ENCODE data around the gene RHBDF2. TPM values are rescaled to one million over a fixed set of nuclear protein-coding genes. Genes with fewer than 3 reads are reported as not detected.
"Not testable (repeated sequence)": the region's sequence is repeated elsewhere in the genome, so short reads cannot be mapped to it uniquely, and the experiment has no call there.

The RHBDF2 gene
- total RNA-seq, 4 donors from 2014 or later, result 11.3 to 47.4 (median 23.2) TPM

DNA sequence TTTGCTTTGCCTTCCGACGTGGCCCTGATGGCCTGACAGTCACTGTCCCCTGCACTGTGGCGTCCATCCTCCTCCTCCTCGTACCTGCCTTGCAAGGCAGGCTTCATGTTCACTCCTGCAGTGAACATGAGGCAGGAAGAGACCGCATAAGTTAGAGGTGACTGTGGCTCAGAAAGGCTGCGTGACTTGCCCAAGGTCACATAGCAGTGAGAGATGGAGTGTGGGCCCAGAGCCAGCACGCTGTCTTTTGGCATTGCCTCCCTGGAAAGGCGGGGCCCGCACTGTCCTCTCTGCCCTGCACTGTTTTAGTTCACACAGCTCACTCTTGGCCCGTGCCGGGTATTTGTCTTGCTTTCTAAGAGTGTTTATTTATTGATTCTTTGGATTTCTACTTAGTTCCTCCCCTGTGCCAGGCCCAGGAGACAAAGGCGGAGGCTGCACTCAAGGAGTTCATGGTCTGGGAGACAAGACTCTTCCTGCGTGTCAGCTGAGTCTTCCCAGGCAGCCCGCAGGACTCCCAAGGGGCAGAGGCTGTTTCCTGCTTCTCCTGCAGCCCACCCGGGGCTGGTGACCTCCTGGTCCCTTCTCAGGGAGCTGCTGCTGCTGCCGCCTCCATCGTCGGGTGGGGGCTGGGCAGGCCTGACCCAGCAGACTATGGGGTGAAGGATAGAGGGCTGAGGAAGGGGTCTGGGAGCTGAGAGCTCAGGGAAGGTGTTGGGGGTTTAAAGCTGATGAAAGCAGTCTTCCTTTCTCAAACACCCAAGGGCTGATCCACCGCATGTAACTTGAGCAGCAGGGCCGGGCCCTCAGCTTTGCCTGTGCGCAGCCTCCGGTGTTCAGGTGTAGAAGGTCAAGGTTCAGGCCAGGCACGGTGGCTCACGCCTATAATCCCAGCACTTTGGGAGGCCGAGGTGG, 23.6 kb upstream of the RHBDF2 start:
- in situ Hi-C loops (cut with MboI; ENCODE audit: low pct_ligation_motif_present in 1 of 4, low pct_unique_long_range_greater_than_20kb in 1 of 4, low sequenced_read_pairs in 3 of 4), result loop anchor here in 2 of 4 donors (10.0 to 25.0 kb wide), 2 partner anchors 100 to 187 kb away; partner anchors contain the start of gene MXRA7 (in 1 of the 2)
- no peak overlapping the region for H3K4me3 ChIP-seq
- intact Hi-C loops (cut with DNase I; ENCODE audit: low total_unique reads), result loop anchor here (2.0 kb wide), 1 partner anchor 100 kb away; no protein-coding TSS in a partner anchor
- H3K27ac ChIP-seq, result peak overlapping the region in 3 of 4 donors; percentile 41 to 53 (median 53)
- H3K4me1 ChIP-seq, result peaks cover 15 to 51% (median 34%) of the 10 kb centered on the region in 4 donors
- no peaks in the 10 kb centered on the region for H3K9me3 ChIP-seq
- peak; percentile 43 for DNase-seq
- TF ChIP-seq POLR2AphosphoS5 (IDR thresholded peaks at IDR 0.05) (no peak), POLR2A (IDR thresholded peaks at IDR 0.05) (no peak), EP300 (IDR thresholded peaks at IDR 0.05; ENCODE audit: low read depth) (no peak)
- TF ChIP-seq, protein P1, sequence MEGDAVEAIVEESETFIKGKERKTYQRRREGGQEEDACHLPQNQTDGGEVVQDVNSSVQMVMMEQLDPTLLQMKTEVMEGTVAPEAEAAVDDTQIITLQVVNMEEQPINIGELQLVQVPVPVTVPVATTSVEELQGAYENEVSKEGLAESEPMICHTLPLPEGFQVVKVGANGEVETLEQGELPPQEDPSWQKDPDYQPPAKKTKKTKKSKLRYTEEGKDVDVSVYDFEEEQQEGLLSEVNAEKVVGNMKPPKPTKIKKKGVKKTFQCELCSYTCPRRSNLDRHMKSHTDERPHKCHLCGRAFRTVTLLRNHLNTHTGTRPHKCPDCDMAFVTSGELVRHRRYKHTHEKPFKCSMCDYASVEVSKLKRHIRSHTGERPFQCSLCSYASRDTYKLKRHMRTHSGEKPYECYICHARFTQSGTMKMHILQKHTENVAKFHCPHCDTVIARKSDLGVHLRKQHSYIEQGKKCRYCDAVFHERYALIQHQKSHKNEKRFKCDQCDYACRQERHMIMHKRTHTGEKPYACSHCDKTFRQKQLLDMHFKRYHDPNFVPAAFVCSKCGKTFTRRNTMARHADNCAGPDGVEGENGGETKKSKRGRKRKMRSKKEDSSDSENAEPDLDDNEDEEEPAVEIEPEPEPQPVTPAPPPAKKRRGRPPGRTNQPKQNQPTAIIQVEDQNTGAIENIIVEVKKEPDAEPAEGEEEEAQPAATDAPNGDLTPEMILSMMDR (IDR thresholded peaks at IDR 0.05), result no peak
- WGBS, 2 donors (ENCODE audit: low coverage in 1 of 2), result 37 to 50% methylated on average over 6 to 25 of the region's 25 CpGs
- H3K36me3 ChIP-seq, result no peaks in the 10 kb centered on the region
- peaks cover 13% of the 10 kb centered on the region for H3K27me3 ChIP-seq

DNA sequence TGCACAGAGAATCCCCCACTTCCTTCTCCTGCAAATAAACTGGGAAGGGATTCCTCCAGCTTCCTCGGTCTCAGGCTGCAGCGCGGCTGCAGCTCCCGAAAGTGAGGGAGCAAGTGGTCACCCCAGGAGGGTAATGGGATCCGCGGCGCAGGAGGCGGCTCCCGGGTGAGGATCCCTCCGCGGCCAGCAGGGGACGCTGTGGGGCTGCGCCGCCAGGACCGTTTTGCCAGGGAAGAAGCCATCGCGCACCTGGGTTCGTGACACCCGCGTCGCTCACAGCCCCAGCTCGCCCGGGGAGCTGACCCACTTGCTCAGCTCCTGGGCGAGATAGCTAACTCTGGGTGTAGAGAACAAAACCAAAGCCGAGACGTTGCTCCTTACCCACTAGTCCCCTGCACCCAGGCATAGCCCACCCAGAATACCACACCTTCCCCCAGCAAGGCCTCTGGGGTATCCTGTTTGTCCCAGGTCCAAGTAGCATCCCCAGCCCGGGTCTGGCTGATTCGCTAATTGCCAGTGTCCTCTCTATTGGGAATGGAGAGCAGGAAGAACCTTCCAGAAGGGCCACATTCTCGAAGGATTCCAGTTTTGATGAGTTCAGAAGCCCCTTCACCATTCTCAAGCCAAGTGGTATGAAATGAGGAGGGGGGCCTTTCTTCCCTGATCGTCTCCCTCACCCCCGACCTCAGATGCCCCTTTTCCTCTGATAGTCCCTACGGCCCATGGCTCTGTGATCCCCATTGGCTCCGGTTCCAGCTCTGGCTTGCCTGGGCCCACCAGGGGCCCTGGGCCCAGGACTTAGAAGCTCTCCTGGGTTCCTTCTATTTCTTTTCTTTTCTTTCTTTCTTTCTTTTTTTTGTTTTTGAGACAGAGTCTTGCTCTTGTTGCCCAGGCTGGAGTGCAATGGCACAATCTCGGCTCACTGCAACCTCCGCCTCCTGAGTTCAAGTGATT, 22.1 kb upstream of the RHBDF2 start:
- intact Hi-C loops (cut with DNase I; ENCODE audit: low total_unique reads) (loop anchor here (2.0 kb wide), 1 partner anchor 101 kb away; no protein-coding TSS in a partner anchor), in situ Hi-C loops (cut with MboI; ENCODE audit: low pct_ligation_motif_present in 1 of 4, low pct_unique_long_range_greater_than_20kb in 1 of 4, low sequenced_read_pairs in 3 of 4) (loop anchor here in 1 of 4 donors (10.0 kb wide), 1 partner anchor 101 kb away; no protein-coding TSS in a partner anchor)
- Histone ChIP-seq H3K4me1 (peaks cover 7 to 36% (median 20%) of the 10 kb centered on the region in 4 donors), H3K4me3 (no peak overlapping the region), H3K27me3 (peaks cover 13% of the 10 kb centered on the region), H3K27ac (no peak overlapping the region), H3K9me3 (no peaks in the 10 kb centered on the region), H3K36me3 (no peaks in the 10 kb centered on the region)
- 27 to 100% methylated on average over 2 to 27 of the region's 35 CpGs for WGBS, 2 donors (ENCODE audit: low coverage in 1 of 2)
- peak; percentile 83 for DNase-seq
- TF ChIP-seq POLR2A (IDR thresholded peaks at IDR 0.05) (no peak), EP300 (IDR thresholded peaks at IDR 0.05; ENCODE audit: low read depth) (no peak)
- TF ChIP-seq, protein P1 (IDR thresholded peaks at IDR 0.05), result peak; percentile 98 to 100 (median 100)

DNA sequence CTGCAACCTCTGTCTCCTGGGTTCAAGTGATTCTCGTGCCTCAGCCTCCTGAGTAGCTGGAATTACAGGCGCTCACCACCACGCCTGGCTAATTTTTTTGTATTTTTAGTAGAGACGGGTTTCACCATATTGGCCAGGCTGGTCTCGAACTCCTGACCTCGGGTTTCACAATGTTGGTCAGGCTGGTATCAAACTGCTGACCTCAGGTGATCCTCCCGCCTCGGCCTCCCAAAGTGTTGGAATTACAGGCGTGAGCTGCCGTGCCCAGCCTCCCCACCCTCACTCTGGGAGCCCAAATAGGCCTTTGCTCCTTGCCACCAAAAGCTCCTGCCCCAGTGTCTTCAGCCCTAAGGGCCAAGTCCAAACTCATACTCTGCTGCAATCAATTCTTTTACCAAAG, 20.5 kb upstream of the RHBDF2 start:
- H3K36me3 ChIP-seq; H3K27ac ChIP-seq; DNase-seq; intact Hi-C loops (cut with DNase I; ENCODE audit: low total_unique reads); H3K9me3 ChIP-seq; H3K4me3 ChIP-seq: not testable (repeated sequence)
- H3K4me1 ChIP-seq, result peaks cover 7 to 23% (median 17%) of the 10 kb centered on the region in 4 donors
- peaks cover 13% of the 10 kb centered on the region for H3K27me3 ChIP-seq
- in situ Hi-C loops (cut with MboI; ENCODE audit: low pct_ligation_motif_present in 1 of 4, low pct_unique_long_range_greater_than_20kb in 1 of 4, low sequenced_read_pairs in 3 of 4), result loop anchor here in 1 of 4 donors (10.0 kb wide), 1 partner anchor 103 kb away; no protein-coding TSS in a partner anchor
- 78 to 83% methylated on average over 3 to 10 of the region's 10 CpGs for WGBS, 2 donors (ENCODE audit: low coverage in 1 of 2)

DNA sequence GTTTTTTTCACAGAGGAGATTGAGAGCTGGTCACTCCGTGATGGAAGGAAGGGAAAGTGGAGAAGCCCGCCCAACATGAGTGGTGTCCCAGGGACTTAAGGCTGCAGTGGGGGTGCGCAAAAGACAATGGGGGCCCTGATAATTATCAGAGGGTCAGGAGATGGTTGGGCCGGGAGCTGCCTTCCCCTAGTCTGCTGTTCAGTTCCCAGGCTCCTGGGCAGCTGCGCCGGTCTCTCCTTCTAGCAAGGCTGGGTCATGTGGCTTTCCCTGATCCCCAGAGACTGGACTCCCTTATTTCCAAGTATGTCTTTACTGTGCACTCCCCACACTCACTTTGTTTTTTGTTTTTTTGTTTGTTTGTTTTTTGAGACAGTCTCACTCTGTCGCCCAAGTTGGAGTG, 20.0 kb upstream of the RHBDF2 start:
- no peak for TF ChIP-seq POLR2A (IDR thresholded peaks at IDR 0.05)
- no peak for TF ChIP-seq EP300 (IDR thresholded peaks at IDR 0.05; ENCODE audit: low read depth)
- TF ChIP-seq, protein P1 (IDR thresholded peaks at IDR 0.05), result no peak
- no peak for TF ChIP-seq POLR2AphosphoS5 (IDR thresholded peaks at IDR 0.05)
- in situ Hi-C loops (cut with MboI; ENCODE audit: low pct_ligation_motif_present in 1 of 4, low pct_unique_long_range_greater_than_20kb in 1 of 4, low sequenced_read_pairs in 3 of 4) (loop anchor here in 1 of 4 donors (10.0 kb wide), 1 partner anchor 104 kb away; no protein-coding TSS in a partner anchor), intact Hi-C loops (cut with DNase I; ENCODE audit: low total_unique reads) (no loop called here)
- WGBS, 2 donors (ENCODE audit: low coverage in 1 of 2), result 91 to 92% methylated on average over 3 to 7 of the region's 7 CpGs
- Histone ChIP-seq H3K27me3 (peaks cover 13% of the 10 kb centered on the region), H3K27ac (no peak overlapping the region), H3K36me3 (no peaks in the 10 kb centered on the region), H3K9me3 (no peaks in the 10 kb centered on the region), H3K4me1 (peaks cover 7 to 24% (median 17%) of the 10 kb centered on the region in 4 donors), H3K4me3 (no peak overlapping the region)
- no peak for DNase-seq
